Type B pancreatic cell (in vitro differentiated cells): Measurements from ENCODE around the gene ATAD3A. TPM values are rescaled to one million over a fixed set of nuclear protein-coding genes. Genes with fewer than 3 reads are reported as not detected.
"Not testable (repeated sequence)": the region's sequence is repeated elsewhere in the genome, so short reads cannot be mapped to it uniquely, and the experiment has no call there.

Source experiments
- DNase-seq: peaks from one replicate; pipeline ENCODE4 v3.0.0; 2021; ENCODE audit warnings: mixed read lengths; ENCODE audit not compliant: unreplicated experiment; ENCODE audit errors: extremely low spot score
- H3K27ac Mint-ChIP-seq: 2 replicates; pipeline ENCODE4 v1.8.0; 2021; ENCODE audit warnings: mild to moderate bottlenecking, mixed read lengths
- H3K27me3 Mint-ChIP-seq: 2 replicates; pipeline ENCODE4 v1.8.0; 2021; ENCODE audit warnings: mixed read lengths
- H3K36me3 Mint-ChIP-seq: 2 replicates; pipeline ENCODE4 v1.8.0; 2021; ENCODE audit warnings: mixed read lengths
- H3K4me1 Mint-ChIP-seq: one replicate; pipeline ENCODE4 v1.8.0; 2021; ENCODE audit warnings: mixed read lengths; ENCODE audit not compliant: unreplicated experiment
- H3K4me3 Mint-ChIP-seq: 2 replicates; pipeline ENCODE4 v1.8.0; 2021; ENCODE audit warnings: mild to moderate bottlenecking, mixed read lengths
- H3K9me3 Mint-ChIP-seq: 2 replicates; pipeline ENCODE4 v1.8.0; 2021; ENCODE audit warnings: mixed read lengths
- total RNA-seq: library from RNA; stranded (reverse); gene quantifications from 2 replicates; pipeline ENCODE4 v1.2.1, GENCODE V29; 2021; ENCODE audit warnings: low replicate concordance
- TF ChIP-seq, protein P1 (sequence below): fragments of 200-600 bp; sonication (generic); conservative IDR thresholded peaks from 2 replicates; pipeline ENCODE4 v1.5.0; 2021; ENCODE audit warnings: antibody characterized with exemption, mild to moderate bottlenecking

The ATAD3A gene
- total RNA-seq, 1 donor from 2014 or later = 39.8 TPM

DNA sequence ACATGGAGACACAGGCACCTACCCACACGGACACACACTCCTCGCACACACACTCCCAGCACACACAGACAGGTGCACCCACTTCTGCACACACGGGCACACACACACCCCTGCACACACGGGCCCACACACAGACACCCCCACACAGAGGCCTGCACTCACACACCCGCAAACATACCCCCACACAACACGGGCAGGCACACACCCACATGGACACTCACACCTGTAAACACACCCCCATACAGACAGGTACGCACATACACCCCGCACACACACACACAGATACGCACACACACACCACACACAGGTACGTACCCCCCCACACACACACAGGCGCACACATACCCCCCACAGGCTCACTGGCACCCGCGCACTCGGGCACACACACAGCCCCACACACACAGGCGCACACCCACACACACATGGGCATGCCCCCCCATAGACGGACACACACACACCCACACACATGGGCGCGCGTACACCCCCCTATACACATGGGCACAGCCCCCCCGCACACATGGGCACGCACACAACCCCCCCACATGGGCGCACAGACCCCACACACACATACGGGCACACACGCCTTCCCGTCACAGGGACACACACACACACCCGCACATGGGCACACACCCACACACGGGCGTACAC is 6.1 kb downstream of the ATAD3A start:
- Mint-ChIP-seq H3K4me1 (no peaks in the 10 kb centered on the region), H3K27ac (no peak overlapping the region), H3K36me3 (no peaks in the 10 kb centered on the region), H3K9me3 (no peaks in the 10 kb centered on the region), H3K27me3 (no peaks in the 10 kb centered on the region), H3K4me3 (no peak overlapping the region)
- TF ChIP-seq, protein P1, sequence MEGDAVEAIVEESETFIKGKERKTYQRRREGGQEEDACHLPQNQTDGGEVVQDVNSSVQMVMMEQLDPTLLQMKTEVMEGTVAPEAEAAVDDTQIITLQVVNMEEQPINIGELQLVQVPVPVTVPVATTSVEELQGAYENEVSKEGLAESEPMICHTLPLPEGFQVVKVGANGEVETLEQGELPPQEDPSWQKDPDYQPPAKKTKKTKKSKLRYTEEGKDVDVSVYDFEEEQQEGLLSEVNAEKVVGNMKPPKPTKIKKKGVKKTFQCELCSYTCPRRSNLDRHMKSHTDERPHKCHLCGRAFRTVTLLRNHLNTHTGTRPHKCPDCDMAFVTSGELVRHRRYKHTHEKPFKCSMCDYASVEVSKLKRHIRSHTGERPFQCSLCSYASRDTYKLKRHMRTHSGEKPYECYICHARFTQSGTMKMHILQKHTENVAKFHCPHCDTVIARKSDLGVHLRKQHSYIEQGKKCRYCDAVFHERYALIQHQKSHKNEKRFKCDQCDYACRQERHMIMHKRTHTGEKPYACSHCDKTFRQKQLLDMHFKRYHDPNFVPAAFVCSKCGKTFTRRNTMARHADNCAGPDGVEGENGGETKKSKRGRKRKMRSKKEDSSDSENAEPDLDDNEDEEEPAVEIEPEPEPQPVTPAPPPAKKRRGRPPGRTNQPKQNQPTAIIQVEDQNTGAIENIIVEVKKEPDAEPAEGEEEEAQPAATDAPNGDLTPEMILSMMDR = no peak
- DNase-seq = no peak

GRCh38 chr1:1518621-1519007 is 6.7 kb downstream of the ATAD3A start:
- not testable (repeated sequence) for H3K27me3 Mint-ChIP-seq, DNase-seq, H3K9me3 Mint-ChIP-seq, H3K27ac Mint-ChIP-seq, H3K36me3 Mint-ChIP-seq, H3K4me3 Mint-ChIP-seq, H3K4me1 Mint-ChIP-seq

GRCh38 chr1:1519805-1520505 is 8.0 kb downstream of the ATAD3A start:
- H3K9me3 Mint-ChIP-seq, H3K36me3 Mint-ChIP-seq, H3K27me3 Mint-ChIP-seq, H3K4me1 Mint-ChIP-seq, DNase-seq, H3K4me3 Mint-ChIP-seq, H3K27ac Mint-ChIP-seq: not testable (repeated sequence)

GRCh38 chr1:1521331-1521730 is 9.4 kb downstream of the ATAD3A start:
- no peak for DNase-seq
- Mint-ChIP-seq H3K27ac (no peak overlapping the region), H3K4me1 (no peaks in the 10 kb centered on the region), H3K36me3 (no peaks in the 10 kb centered on the region), H3K27me3 (no peaks in the 10 kb centered on the region), H3K9me3 (no peaks in the 10 kb centered on the region), H3K4me3 (no peak overlapping the region)
- TF ChIP-seq, protein P1 = no peak

- not testable (repeated sequence) for H3K4me1 Mint-ChIP-seq, DNase-seq, H3K4me3 Mint-ChIP-seq, H3K36me3 Mint-ChIP-seq, H3K9me3 Mint-ChIP-seq, H3K27ac Mint-ChIP-seq, H3K27me3 Mint-ChIP-seq
These were observed 10.6 kb downstream of the ATAD3A start for GRCh38 chr1:1522536-1522935.

GRCh38 chr1:1523226-1523625 is 11.3 kb downstream of the ATAD3A start:
- H3K9me3 Mint-ChIP-seq, H3K36me3 Mint-ChIP-seq, H3K4me3 Mint-ChIP-seq, DNase-seq, H3K27ac Mint-ChIP-seq, H3K27me3 Mint-ChIP-seq, H3K4me1 Mint-ChIP-seq: not testable (repeated sequence)

GRCh38 chr1:1523651-1524050 is 11.7 kb downstream of the ATAD3A start:
- H3K4me1 Mint-ChIP-seq, H3K27ac Mint-ChIP-seq, DNase-seq, H3K9me3 Mint-ChIP-seq, H3K4me3 Mint-ChIP-seq, H3K27me3 Mint-ChIP-seq, H3K36me3 Mint-ChIP-seq: not testable (repeated sequence)

DNA sequence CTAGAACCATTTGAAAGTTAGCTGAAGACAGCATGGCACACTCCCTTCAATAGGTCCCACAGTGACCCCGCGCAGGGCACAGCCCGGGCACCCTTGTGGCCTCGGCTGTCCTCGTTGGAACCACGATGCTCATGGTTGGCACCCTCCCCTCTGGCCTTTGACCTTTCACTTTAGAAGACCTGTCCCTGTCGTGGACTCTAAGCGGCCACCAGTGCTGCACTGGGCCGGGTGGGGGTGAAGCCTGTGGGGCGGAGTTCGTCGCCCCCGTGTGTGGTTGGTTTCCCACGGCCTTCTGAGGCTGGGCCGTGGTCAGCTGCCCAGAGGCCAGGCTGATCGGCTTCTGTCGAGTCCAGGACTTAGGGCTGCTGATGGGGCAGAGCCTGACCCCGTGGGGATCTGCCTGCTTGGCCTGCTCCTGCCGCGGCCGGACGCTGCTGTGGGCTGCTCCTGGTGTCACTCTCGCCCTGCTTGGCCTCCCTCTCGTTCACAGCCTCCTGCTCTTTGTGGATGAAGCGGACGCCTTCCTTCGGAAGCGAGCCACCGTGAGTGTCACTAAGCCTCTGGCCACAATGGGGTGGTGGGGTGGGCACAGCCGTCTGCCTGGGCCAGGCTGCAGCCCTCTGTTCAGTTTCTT is 12.9 kb downstream of the ATAD3A start:
- not testable (repeated sequence) for H3K36me3 Mint-ChIP-seq

DNA sequence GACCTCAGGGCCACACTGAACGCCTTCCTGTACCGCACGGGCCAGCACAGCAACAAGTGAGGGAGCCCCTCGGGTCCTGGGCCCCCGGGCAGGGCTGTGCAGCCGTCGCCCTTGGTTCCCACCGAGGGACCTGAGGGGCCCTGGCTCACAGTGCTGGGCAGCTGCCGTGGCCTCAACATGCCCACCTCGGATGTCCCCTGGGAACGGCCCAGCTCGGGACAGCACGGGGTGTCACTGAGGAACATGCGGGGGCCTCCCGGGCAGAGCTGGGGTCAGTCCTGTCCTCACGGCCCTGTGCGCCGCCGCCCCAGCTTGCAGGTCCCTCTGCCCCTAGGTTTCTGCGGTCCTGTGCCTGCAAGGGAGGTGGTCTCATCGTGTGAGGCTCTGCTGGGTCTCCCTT is 14.5 kb downstream of the ATAD3A start:
- DNase-seq, H3K9me3 Mint-ChIP-seq, H3K27ac Mint-ChIP-seq, H3K4me3 Mint-ChIP-seq, H3K27me3 Mint-ChIP-seq, H3K36me3 Mint-ChIP-seq, H3K4me1 Mint-ChIP-seq: not testable (repeated sequence)

More for the DNA sequence above, 12.9 kb downstream of the ATAD3A start:
- H3K27ac Mint-ChIP-seq, H3K4me3 Mint-ChIP-seq, H3K27me3 Mint-ChIP-seq, H3K4me1 Mint-ChIP-seq, H3K9me3 Mint-ChIP-seq, DNase-seq: not testable (repeated sequence)
